SK-N-SH (cell line): ENCODE results near the gene UBE2N.

Source experiments
- CTCF ChIP-seq: fragments of 200-600 bp; sonication (generic); IDR thresholded peaks from 2 replicates; pipeline ENCODE4 v1.6.1; 2017; ENCODE audit warnings: antibody characterized with exemption, mild to moderate bottlenecking, moderate library complexity
- NFIC ChIP-seq: IDR thresholded peaks from 2 replicates; pipeline ENCODE4 v1.4.0; 2012; ENCODE audit warnings: borderline replicate concordance

- no peak for TF ChIP-seq CTCF
- TF ChIP-seq NFIC: no peak
Measured at GRCh38 chr12:93441617-93442410, at the start of gene UBE2N.
